HepG2 (cell line): Measurements from ENCODE around the gene SEM1. TPM values are rescaled to one million over a fixed set of nuclear protein-coding genes. Genes with fewer than 3 reads are reported as not detected.
A peak's percentile ranks its signal among the peaks of the same experiment; 100 is the strongest.

ENCODE experiments used
- ARHGAP35 ChIP-seq: sonication (generic); formaldehyde crosslinking; IDR thresholded peaks from 2 replicates; pipeline ENCODE4 v1.9.0; 2022; ENCODE audit warnings: mild to moderate bottlenecking, inconsistent platforms, moderate library complexity, missing genetic modification reagents, borderline replicate concordance
- ELF4 ChIP-seq: sonication (generic); formaldehyde crosslinking; IDR thresholded peaks from 2 replicates; pipeline ENCODE4 v1.5.0; 2020; ENCODE audit warnings: missing genetic modification reagents, mild to moderate bottlenecking, moderate library complexity, borderline replicate concordance
- FOXO1 ChIP-seq: sonication (generic); formaldehyde crosslinking; IDR thresholded peaks from 2 replicates; pipeline ENCODE4 v1.4.0; 2020; ENCODE audit warnings: missing genetic modification reagents
- GATAD1 ChIP-seq: IDR thresholded peaks from 2 replicates; pipeline ENCODE4 v1.6.1; 2016; ENCODE audit warnings: missing genetic modification reagents, missing compliant biosample characterization
- HNRNPUL1 ChIP-seq: fragments of 200-400 bp; formaldehyde crosslinking; IDR thresholded peaks from 2 replicates; pipeline ENCODE4 v1.6.1; 2017; ENCODE audit warnings: low read depth, mild to moderate bottlenecking, low read length, moderate library complexity
- MXI1 ChIP-seq: IDR thresholded peaks from 3 replicates; pipeline ENCODE4 v1.6.1; 2012; ENCODE audit warnings: low read depth, low read length, inconsistent platforms, borderline replicate concordance
- RFX1 ChIP-seq: fragments of 450-650 bp; IDR thresholded peaks from 2 replicates; pipeline ENCODE4 v1.6.1; 2017
- SOX5 ChIP-seq: IDR thresholded peaks from 2 replicates; pipeline ENCODE4 v1.6.1; 2016; ENCODE audit warnings: borderline replicate concordance
- ZNF232 ChIP-seq: sonication (generic); formaldehyde crosslinking; IDR thresholded peaks from 2 replicates; pipeline ENCODE4 v1.4.0; 2020; ENCODE audit warnings: missing genetic modification reagents, borderline replicate concordance
- ZNF30 ChIP-seq: sonication (generic); formaldehyde crosslinking; IDR thresholded peaks from 2 replicates; pipeline ENCODE4 v1.5.0; 2020; ENCODE audit warnings: mild to moderate bottlenecking, missing genetic modification reagents
- ZNF468 ChIP-seq: sonication (generic); formaldehyde crosslinking; IDR thresholded peaks from 2 replicates; pipeline ENCODE4 v1.8.0; 2022; ENCODE audit warnings: mild to moderate bottlenecking, moderate library complexity, missing genetic modification reagents
- ZNF720 ChIP-seq: sonication (generic); formaldehyde crosslinking; IDR thresholded peaks from 2 replicates; pipeline ENCODE4 v1.4.0; 2020; ENCODE audit warnings: missing genetic modification reagents
- ZNF780A ChIP-seq: sonication (generic); formaldehyde crosslinking; IDR thresholded peaks from 2 replicates; pipeline ENCODE4 v1.8.0; 2022; ENCODE audit warnings: mild to moderate bottlenecking, missing genetic modification reagents, moderate library complexity
- polyA plus RNA-seq, 8 experiments: library from polyadenylated mRNA; depleted of rRNA in 3 of 8; stranded (reverse) in 7 of 8; unstranded in 1 of 8; fragments of >200 nt; fragmentation: Illumina TruSeq in 4 of 8; extraction: Trizol in 4 of 8; gene quantifications; 2 replicates each; pipeline versions ENCODE4 v1.2.1 to v1.2.3, GENCODE V29; 2011 to 2016; ENCODE audit warnings: low read depth in 4 of 8, missing spikeins in 1 of 8, mixed read lengths in 1 of 8; ENCODE audit not compliant: insufficient read depth in 1 of 8
- total RNA-seq, 5 experiments: library from RNA; depleted of rRNA; stranded (reverse); fragments of >200 nt; fragmentation: Illumina TruSeq; extraction: Trizol; gene quantifications; 2 replicates each; pipeline ENCODE4 v1.2.3, GENCODE V29; 2016; ENCODE audit warnings: low read depth in 1 of 5
- TF ChIP-seq, protein P1 (sequence below): IDR thresholded peaks from 2 replicates; pipeline ENCODE4 v1.6.1; 2016; ENCODE audit warnings: low read depth, missing genetic modification reagents, missing compliant biosample characterization
- TF ChIP-seq, protein P2 (sequence below): sonication (generic); formaldehyde crosslinking; IDR thresholded peaks from 2 replicates; pipeline ENCODE4 v1.4.0; 2020; ENCODE audit warnings: mild to moderate bottlenecking, missing genetic modification reagents
- TF ChIP-seq, protein P3 (sequence below): sonication (generic); formaldehyde crosslinking; IDR thresholded peaks from 2 replicates; pipeline ENCODE4 v1.5.0; 2020; ENCODE audit warnings: missing genetic modification reagents
- TF ChIP-seq, protein P4 (sequence below): sonication (generic); formaldehyde crosslinking; IDR thresholded peaks from 2 replicates; pipeline ENCODE4 v1.4.0; 2020; ENCODE audit warnings: missing genetic modification reagents

SEM1 gene
- total and polyA plus RNA-seq, 2 of the 13 experiments (the other 11 are each of a cell fraction or from before 2014, with no cell fraction given), result 40.7 to 174 TPM

DNA sequence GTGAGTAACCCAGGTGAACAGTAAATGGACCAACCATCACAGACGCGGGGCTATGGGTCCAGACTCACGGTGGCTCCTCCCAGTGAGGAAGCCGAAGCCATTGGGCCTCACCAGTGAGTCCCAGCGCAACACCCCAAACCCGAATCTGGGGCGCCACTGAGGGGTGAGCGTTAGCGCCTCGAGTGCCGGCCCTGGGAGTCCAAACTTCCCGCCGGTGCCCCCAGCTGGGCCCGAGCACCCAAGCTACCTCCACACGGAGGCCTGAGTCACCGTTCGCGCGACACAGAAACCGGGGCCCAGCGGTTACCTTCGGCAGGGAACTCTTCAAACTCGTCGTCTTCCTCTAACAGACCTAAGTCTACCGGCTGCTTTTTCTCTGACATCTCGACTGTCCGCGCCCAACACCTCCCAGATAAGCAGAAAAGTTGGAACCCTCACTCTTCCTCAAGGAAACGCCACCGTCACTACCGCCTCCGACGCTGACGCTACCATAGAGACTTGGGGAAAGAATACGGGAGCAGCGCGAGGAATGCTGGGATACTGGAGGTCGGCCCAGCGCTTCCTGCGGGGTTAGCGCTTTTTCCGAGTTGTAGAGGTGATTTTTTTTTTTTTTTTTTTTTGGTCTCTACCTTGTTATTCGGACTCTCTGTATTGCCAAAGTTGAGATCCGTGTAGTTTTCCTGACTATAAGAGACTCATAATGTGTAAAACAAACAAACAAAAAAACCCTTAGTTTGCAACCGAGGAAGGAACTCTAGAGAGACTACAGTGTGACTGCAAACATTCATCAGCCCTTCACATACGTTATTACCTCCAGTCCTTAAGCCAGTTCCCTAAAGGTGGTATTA lies at the start of gene SEM1 (continued):
- TF ChIP-seq, protein P1, sequence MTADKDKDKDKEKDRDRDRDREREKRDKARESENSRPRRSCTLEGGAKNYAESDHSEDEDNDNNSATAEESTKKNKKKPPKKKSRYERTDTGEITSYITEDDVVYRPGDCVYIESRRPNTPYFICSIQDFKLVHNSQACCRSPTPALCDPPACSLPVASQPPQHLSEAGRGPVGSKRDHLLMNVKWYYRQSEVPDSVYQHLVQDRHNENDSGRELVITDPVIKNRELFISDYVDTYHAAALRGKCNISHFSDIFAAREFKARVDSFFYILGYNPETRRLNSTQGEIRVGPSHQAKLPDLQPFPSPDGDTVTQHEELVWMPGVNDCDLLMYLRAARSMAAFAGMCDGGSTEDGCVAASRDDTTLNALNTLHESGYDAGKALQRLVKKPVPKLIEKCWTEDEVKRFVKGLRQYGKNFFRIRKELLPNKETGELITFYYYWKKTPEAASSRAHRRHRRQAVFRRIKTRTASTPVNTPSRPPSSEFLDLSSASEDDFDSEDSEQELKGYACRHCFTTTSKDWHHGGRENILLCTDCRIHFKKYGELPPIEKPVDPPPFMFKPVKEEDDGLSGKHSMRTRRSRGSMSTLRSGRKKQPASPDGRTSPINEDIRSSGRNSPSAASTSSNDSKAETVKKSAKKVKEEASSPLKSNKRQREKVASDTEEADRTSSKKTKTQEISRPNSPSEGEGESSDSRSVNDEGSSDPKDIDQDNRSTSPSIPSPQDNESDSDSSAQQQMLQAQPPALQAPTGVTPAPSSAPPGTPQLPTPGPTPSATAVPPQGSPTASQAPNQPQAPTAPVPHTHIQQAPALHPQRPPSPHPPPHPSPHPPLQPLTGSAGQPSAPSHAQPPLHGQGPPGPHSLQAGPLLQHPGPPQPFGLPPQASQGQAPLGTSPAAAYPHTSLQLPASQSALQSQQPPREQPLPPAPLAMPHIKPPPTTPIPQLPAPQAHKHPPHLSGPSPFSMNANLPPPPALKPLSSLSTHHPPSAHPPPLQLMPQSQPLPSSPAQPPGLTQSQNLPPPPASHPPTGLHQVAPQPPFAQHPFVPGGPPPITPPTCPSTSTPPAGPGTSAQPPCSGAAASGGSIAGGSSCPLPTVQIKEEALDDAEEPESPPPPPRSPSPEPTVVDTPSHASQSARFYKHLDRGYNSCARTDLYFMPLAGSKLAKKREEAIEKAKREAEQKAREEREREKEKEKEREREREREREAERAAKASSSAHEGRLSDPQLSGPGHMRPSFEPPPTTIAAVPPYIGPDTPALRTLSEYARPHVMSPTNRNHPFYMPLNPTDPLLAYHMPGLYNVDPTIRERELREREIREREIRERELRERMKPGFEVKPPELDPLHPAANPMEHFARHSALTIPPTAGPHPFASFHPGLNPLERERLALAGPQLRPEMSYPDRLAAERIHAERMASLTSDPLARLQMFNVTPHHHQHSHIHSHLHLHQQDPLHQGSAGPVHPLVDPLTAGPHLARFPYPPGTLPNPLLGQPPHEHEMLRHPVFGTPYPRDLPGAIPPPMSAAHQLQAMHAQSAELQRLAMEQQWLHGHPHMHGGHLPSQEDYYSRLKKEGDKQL (CRISPR knock-in tag), result no peak
- TF ChIP-seq SOX5 (0 out of 2 replicates have a peak, but pooled peaks have one; percentile 27), ARHGAP35 (CRISPR knock-in tag) (peak; percentile 74; the same call in 1 of the 2 replicates), GATAD1 (CRISPR knock-in tag) (peak; percentile 94), RFX1 (no peak), HNRNPUL1 (no peak), ZNF232 (CRISPR knock-in tag) (peak; percentile 59; the same call in 1 of the 2 replicates), ELF4 (CRISPR knock-in tag) (peak; percentile 74), ZNF30 (CRISPR knock-in tag) (0 out of 2 replicates have a peak, but pooled peaks have one; percentile 55), ZNF780A (CRISPR knock-in tag) (no peak), FOXO1 (CRISPR knock-in tag) (0 out of 2 replicates have a peak, but pooled peaks have one; percentile 46), ZNF468 (no peak), MXI1 (no peak), ZNF720 (CRISPR knock-in tag) (no peak)
- TF ChIP-seq, protein P2, sequence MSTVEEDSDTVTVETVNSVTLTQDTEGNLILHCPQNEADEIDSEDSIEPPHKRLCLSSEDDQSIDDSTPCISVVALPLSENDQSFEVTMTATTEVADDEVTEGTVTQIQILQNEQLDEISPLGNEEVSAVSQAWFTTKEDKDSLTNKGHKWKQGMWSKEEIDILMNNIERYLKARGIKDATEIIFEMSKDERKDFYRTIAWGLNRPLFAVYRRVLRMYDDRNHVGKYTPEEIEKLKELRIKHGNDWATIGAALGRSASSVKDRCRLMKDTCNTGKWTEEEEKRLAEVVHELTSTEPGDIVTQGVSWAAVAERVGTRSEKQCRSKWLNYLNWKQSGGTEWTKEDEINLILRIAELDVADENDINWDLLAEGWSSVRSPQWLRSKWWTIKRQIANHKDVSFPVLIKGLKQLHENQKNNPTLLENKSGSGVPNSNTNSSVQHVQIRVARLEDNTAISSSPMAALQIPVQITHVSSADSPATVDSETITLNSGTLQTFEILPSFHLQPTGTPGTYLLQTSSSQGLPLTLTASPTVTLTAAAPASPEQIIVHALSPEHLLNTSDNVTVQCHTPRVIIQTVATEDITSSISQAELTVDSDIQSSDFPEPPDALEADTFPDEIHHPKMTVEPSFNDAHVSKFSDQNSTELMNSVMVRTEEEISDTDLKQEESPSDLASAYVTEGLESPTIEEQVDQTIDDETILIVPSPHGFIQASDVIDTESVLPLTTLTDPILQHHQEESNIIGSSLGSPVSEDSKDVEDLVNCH (CRISPR knock-in tag), result no peak
- TF ChIP-seq, protein P3, sequence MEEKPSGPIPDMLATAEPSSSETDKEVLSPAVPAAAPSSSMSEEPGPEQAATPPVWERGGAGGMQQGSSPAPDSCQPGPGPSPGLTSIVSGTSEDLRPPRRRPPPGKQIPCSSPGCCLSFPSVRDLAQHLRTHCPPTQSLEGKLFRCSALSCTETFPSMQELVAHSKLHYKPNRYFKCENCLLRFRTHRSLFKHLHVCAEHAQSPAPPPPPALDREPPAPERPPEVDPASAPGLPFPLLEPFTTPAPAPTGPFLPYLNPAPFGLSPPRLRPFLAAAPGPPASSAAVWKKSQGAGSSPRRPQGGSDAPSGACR (CRISPR knock-in tag), result 0 out of 2 replicates have a peak, but pooled peaks have one; percentile 42
- TF ChIP-seq, protein P4, sequence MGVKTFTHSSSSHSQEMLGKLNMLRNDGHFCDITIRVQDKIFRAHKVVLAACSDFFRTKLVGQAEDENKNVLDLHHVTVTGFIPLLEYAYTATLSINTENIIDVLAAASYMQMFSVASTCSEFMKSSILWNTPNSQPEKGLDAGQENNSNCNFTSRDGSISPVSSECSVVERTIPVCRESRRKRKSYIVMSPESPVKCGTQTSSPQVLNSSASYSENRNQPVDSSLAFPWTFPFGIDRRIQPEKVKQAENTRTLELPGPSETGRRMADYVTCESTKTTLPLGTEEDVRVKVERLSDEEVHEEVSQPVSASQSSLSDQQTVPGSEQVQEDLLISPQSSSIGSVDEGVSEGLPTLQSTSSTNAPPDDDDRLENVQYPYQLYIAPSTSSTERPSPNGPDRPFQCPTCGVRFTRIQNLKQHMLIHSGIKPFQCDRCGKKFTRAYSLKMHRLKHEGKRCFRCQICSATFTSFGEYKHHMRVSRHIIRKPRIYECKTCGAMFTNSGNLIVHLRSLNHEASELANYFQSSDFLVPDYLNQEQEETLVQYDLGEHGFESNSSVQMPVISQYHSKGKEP (CRISPR knock-in tag), result no peak
